ENCODE measurements around the gene CEP43. TPM values are rescaled to one million over a fixed set of nuclear protein-coding genes. Genes with fewer than 3 reads are reported as not detected.

The CEP43 gene
- total RNA-seq, 1 donor from 2014 or later: 13.8 TPM

- DNase-seq (ENCODE audit: low read depth): no peak
- no peak overlapping the region for H3K4me3 ChIP-seq (ENCODE audit: low read depth, low read length)
- TF ChIP-seq CTCF (conservative IDR thresholded peaks at IDR 0.05; ENCODE audit: low read depth, low read length): no peak
These were observed 46.4 kb upstream of the CEP43 start for GRCh38 chr6:166952567-166953486.

DNA sequence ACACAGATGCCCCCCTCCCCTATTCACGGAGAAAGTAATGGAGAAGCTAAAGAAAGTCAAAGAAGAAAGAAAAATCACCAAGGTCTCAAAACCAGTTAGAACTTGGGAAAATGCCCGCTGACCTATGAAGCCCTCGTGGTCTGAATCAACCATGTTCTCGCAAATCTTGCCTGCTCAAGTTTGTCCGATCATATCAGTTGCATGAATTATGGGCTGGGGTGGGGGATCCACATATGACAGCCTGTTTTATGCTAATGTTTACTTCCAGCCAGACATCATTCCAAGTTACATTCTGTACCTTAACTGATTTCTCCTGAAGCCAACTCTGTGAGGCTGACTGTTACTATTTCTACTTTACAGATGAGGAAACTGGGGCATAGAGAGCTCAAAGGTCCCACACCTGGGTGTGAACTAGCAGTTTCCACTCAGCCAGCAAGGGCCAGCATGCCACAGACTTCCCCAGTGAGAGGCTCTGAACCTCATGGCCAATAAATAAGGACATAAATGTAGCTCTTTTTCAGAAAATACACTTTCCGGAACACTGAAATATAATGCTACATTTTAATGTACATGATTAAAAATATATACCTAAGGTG is 45.0 kb upstream of the CEP43 start:
- DNase-seq (ENCODE audit: low read depth): no peak
- TF ChIP-seq CTCF (conservative IDR thresholded peaks at IDR 0.05; ENCODE audit: low read depth, low read length): no peak
- H3K4me3 ChIP-seq (ENCODE audit: low read depth, low read length): peak overlapping the region; percentile 78

- DNase-seq (ENCODE audit: low read depth): no peak
- no peak for TF ChIP-seq CTCF (conservative IDR thresholded peaks at IDR 0.05; ENCODE audit: low read depth, low read length)
- H3K4me3 ChIP-seq (ENCODE audit: low read depth, low read length): peak overlapping the region; percentile 78
These were observed 43.9 kb upstream of the CEP43 start for GRCh38 chr6:166955121-166955864.

- H3K4me3 ChIP-seq (ENCODE audit: low read depth, low read length): peak overlapping the region; percentile 78
- TF ChIP-seq CTCF (conservative IDR thresholded peaks at IDR 0.05; ENCODE audit: low read depth, low read length): no peak
- DNase-seq (ENCODE audit: low read depth): no peak
These were observed 43.2 kb upstream of the CEP43 start for GRCh38 chr6:166955865-166956443.

- no peak for DNase-seq (ENCODE audit: low read depth)
- peak within 1 kb of the TSS; percentile 78 for H3K4me3 ChIP-seq (ENCODE audit: low read depth, low read length)
- TF ChIP-seq CTCF (conservative IDR thresholded peaks at IDR 0.05; ENCODE audit: low read depth, low read length): no peak
These were observed 42.6 kb upstream of the CEP43 start, which contains the start of gene RNASET2 for GRCh38 chr6:166956444-166957086. Gene RNASET2, minus strand, starts transcription at chr6:166956550. Its CDS starts 368 bp downstream, at chr6:166956182.

Data from epithelial cell of proximal tubule (primary cell).